ENCODE data around the gene KRTAP9-2.
"Not testable (repeated sequence)": the region's sequence is repeated elsewhere in the genome, so short reads cannot be mapped to it uniquely, and the experiment has no call there.

The KRTAP9-2 gene

DNA sequence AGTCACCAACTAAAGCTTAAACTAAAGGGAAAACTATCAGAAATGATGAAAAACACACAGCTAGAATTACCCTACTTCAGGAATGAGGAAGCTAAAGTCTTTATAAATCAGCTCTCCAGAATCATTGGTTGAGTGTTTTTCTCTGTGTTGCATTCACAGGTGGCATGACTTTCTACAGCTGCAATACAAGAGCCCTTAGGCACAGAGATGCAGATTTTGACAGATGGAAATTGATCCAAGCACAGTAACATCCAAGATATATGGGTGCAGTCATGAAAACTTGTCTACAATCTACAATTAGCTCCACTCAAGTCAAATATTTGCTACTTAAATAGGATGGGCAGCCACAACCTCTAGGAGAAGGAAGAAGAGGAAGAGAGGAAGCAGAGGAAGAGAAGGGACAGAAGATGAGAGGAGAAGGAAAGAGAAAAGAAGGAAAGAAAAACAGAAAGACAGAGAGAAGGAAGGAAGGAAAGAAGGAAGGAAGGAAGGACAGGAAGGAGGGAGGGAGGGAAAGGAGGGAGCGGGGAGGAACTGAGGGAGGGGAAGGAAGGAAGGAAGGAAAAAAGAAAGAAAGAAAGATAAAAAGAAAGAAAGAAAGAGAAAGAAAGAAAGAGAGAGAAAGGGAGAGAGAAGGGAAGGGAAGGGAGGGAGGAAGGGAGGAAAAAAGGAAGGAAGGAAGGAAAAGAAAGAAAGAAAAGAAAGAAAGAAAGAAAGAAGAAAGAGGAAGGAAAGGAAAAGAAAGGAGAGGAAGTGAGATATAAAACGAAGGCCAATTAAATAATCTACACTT lies 20.7 kb downstream of the KRTAP9-2 start:
- peaks cover 11% of the 10 kb centered on the region for H3K27me3 ChIP-seq (ENCODE audit: control insufficient read depth, insufficient read depth, low read length)
- not testable (repeated sequence) for H3K9ac ChIP-seq (ENCODE audit: low read depth, low read length); H3K4me1 ChIP-seq (ENCODE audit: control insufficient read depth, insufficient read depth, low read length); H3K9me3 ChIP-seq (replicated peaks; ENCODE audit: low read length); H3K4me2 ChIP-seq (ENCODE audit: low read length); H3K36me3 ChIP-seq (ENCODE audit: insufficient read depth, low read length); H3K4me3 ChIP-seq (ENCODE audit: low read length)

GRCh38 chr17:41249637-41250240 lies 23.3 kb downstream of the KRTAP9-2 start, which contains the start of gene KRTAP9-4:
KRTAP9-4 (plus strand) TSS chr17:41249687; CDS start chr17:41249721, 34 bp downstream.
- peaks cover 17% of the 10 kb centered on the region for H3K27me3 ChIP-seq (ENCODE audit: control insufficient read depth, insufficient read depth, low read length)
- H3K4me1 ChIP-seq (ENCODE audit: control insufficient read depth, insufficient read depth, low read length); H3K4me3 ChIP-seq (ENCODE audit: low read length); H3K36me3 ChIP-seq (ENCODE audit: insufficient read depth, low read length); H3K9me3 ChIP-seq (replicated peaks; ENCODE audit: low read length); H3K9ac ChIP-seq (ENCODE audit: low read depth, low read length); H3K4me2 ChIP-seq (ENCODE audit: low read length): not testable (repeated sequence)

DNA sequence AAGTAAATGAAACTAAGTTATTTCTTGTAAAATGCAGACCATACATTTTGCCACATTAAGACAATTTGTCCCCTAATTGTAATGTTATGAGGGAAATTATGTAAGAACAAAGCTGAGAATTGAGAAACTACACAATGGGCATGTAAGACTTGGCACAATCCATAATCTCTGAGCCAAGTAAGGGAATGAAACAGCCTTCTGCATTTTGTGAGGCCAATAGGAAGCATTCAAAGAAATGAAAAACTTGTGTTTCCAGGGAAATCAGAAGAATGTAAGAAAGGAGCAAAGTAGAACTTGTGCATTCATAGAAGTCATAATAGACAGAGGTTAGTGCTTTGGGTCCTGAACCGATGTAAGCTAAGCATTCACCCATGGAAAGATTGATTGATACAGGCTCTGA lies 24.8 kb downstream of the KRTAP9-2 start:
- Histone ChIP-seq H3K4me1 (ENCODE audit: control insufficient read depth, insufficient read depth, low read length) (peaks cover 5% of the 10 kb centered on the region), H3K4me3 (ENCODE audit: low read length) (no peak overlapping the region), H3K4me2 (ENCODE audit: low read length) (no peak overlapping the region), H3K9me3 (replicated peaks; ENCODE audit: low read length) (no peaks in the 10 kb centered on the region), H3K9ac (ENCODE audit: low read depth, low read length) (no peak overlapping the region), H3K36me3 (ENCODE audit: insufficient read depth, low read length) (no peaks in the 10 kb centered on the region), H3K27me3 (ENCODE audit: control insufficient read depth, insufficient read depth, low read length) (peaks cover 17% of the 10 kb centered on the region)

DNA sequence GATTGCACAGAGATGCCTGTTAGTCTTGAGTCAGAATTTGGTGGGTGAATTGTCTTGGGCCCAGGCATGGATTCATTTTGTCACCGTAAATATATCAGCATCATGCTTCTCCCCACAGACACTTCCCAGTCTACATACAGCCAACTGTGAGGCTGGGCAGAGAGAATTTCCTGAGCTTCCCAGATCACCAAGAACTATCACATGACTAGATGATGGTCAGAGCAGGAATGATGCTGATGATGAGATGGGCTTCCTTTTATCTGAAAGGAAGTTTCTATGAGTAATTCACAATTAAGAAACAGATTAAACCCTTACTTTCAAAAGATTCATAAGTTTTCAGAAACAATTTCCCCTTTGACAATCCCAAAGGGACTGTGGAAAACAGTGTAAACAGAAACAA lies 28.4 kb downstream of the KRTAP9-2 start:
- no peak overlapping the region for H3K4me2 ChIP-seq (ENCODE audit: low read length)
- no peaks in the 10 kb centered on the region for H3K36me3 ChIP-seq (ENCODE audit: insufficient read depth, low read length)
- peaks cover 11% of the 10 kb centered on the region for H3K4me1 ChIP-seq (ENCODE audit: control insufficient read depth, insufficient read depth, low read length)
- H3K27me3 ChIP-seq (ENCODE audit: control insufficient read depth, insufficient read depth, low read length): peaks cover 22% of the 10 kb centered on the region
- H3K4me3 ChIP-seq (ENCODE audit: low read length): no peak overlapping the region
- H3K9ac ChIP-seq (ENCODE audit: low read depth, low read length): no peak overlapping the region
- H3K9me3 ChIP-seq (replicated peaks; ENCODE audit: low read length): no peaks in the 10 kb centered on the region

- H3K4me2 ChIP-seq (ENCODE audit: low read length); H3K4me3 ChIP-seq (ENCODE audit: low read length); H3K9me3 ChIP-seq (replicated peaks; ENCODE audit: low read length); H3K9ac ChIP-seq (ENCODE audit: low read depth, low read length); H3K36me3 ChIP-seq (ENCODE audit: insufficient read depth, low read length): not testable (repeated sequence)
- peaks cover 11% of the 10 kb centered on the region for H3K4me1 ChIP-seq (ENCODE audit: control insufficient read depth, insufficient read depth, low read length)
- H3K27me3 ChIP-seq (ENCODE audit: control insufficient read depth, insufficient read depth, low read length): peaks cover 22% of the 10 kb centered on the region
Measured at GRCh38 chr17:41255381-41256290, 29.2 kb downstream of the KRTAP9-2 start, which contains the start of gene KRTAP9-9. KRTAP9-9 (plus strand) TSS chr17:41255384.

- H3K36me3 ChIP-seq (ENCODE audit: insufficient read depth, low read length): no peaks in the 10 kb centered on the region
Measured at GRCh38 chr17:41256291-41256685, 29.8 kb downstream of the KRTAP9-2 start.

GRCh38 chr17:41258406-41258805 lies 32.0 kb downstream of the KRTAP9-2 start:
- no peak overlapping the region for H3K4me2 ChIP-seq (ENCODE audit: low read length)
- H3K4me3 ChIP-seq (ENCODE audit: low read length): no peak overlapping the region
- no peaks in the 10 kb centered on the region for H3K9me3 ChIP-seq (replicated peaks; ENCODE audit: low read length)
- no peak overlapping the region for H3K9ac ChIP-seq (ENCODE audit: low read depth, low read length)
- peaks cover 11% of the 10 kb centered on the region for H3K4me1 ChIP-seq (ENCODE audit: control insufficient read depth, insufficient read depth, low read length)
- no peaks in the 10 kb centered on the region for H3K36me3 ChIP-seq (ENCODE audit: insufficient read depth, low read length)
- peaks cover 10% of the 10 kb centered on the region for H3K27me3 ChIP-seq (ENCODE audit: control insufficient read depth, insufficient read depth, low read length)

More at GRCh38 chr17:41256291-41256685, 29.8 kb downstream of the KRTAP9-2 start:
- no peak overlapping the region for H3K9ac ChIP-seq (ENCODE audit: low read depth, low read length)
- H3K4me1 ChIP-seq (ENCODE audit: control insufficient read depth, insufficient read depth, low read length): peaks cover 11% of the 10 kb centered on the region
- H3K27me3 ChIP-seq (ENCODE audit: control insufficient read depth, insufficient read depth, low read length): peaks cover 19% of the 10 kb centered on the region
- no peaks in the 10 kb centered on the region for H3K9me3 ChIP-seq (replicated peaks; ENCODE audit: low read length)
- H3K4me3 ChIP-seq (ENCODE audit: low read length): no peak overlapping the region
- H3K4me2 ChIP-seq (ENCODE audit: low read length): peak overlapping the region; percentile 28

- no peaks in the 10 kb centered on the region for H3K4me1 ChIP-seq (ENCODE audit: control insufficient read depth, insufficient read depth, low read length)
- H3K4me2 ChIP-seq (ENCODE audit: low read length): no peak overlapping the region
- H3K36me3 ChIP-seq (ENCODE audit: insufficient read depth, low read length): no peaks in the 10 kb centered on the region
- no peak overlapping the region for H3K9ac ChIP-seq (ENCODE audit: low read depth, low read length)
- H3K9me3 ChIP-seq (replicated peaks; ENCODE audit: low read length): no peaks in the 10 kb centered on the region
- H3K4me3 ChIP-seq (ENCODE audit: low read length): no peak overlapping the region
- H3K27me3 ChIP-seq (ENCODE audit: control insufficient read depth, insufficient read depth, low read length): peaks cover 9% of the 10 kb centered on the region
Measured at GRCh38 chr17:41263212-41263611, 36.8 kb downstream of the KRTAP9-2 start.

DNA sequence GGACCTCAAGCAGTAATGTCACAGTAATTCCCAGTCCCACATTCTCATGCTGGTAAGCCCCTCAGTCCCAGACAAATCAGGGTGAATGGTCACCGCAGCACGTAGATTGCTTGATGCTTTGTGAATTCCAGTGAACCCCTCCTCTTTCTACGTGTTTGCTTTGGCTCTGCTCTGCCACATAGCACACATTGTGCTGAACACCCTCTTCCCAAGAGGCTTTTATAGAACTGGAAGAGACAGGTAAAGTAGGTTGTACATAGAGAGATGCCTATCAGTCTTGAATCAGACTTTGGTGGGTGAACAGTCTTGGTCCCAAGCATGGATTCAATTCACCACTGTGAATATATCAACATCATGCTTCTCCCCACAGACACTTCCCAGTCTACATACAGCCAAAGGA lies 38.2 kb downstream of the KRTAP9-2 start:
- no peaks in the 10 kb centered on the region for H3K36me3 ChIP-seq (ENCODE audit: insufficient read depth, low read length)
- no peaks in the 10 kb centered on the region for H3K9me3 ChIP-seq (replicated peaks; ENCODE audit: low read length)
- H3K4me1 ChIP-seq (ENCODE audit: control insufficient read depth, insufficient read depth, low read length): no peaks in the 10 kb centered on the region
- H3K27me3 ChIP-seq (ENCODE audit: control insufficient read depth, insufficient read depth, low read length): peaks cover 7% of the 10 kb centered on the region
- no peak overlapping the region for H3K4me3 ChIP-seq (ENCODE audit: low read length)
- no peak overlapping the region for H3K9ac ChIP-seq (ENCODE audit: low read depth, low read length)
- H3K4me2 ChIP-seq (ENCODE audit: low read length): no peak overlapping the region

DNA sequence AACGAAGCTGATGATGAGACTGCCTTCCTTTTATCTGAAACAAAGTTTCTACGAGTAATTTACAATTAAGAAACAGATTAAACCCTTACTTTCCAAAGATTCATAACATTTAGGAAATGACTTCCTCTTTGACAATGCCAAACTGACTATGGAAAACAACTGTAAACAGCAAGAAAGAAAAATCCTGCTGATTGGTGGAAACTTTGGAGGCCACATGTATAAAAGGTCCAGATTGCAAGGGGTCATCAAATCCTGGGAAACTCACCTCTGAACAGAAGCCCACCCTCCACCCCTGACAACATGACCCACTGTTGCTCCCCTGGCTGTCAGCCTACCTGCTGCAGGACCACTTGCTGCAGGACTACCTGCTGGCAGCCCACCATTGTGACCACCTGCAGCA lies 38.6 kb downstream of the KRTAP9-2 start, which contains the start of gene KRTAP9-6:
KRTAP9-6 (plus strand) TSS at position 301 of the 400 bp plus-strand sequence; CDS start at position 301, 0 bp downstream.
- Histone ChIP-seq H3K4me2 (ENCODE audit: low read length) (no peak within 1 kb of the TSS), H3K9me3 (replicated peaks; ENCODE audit: low read length) (no peaks in the 10 kb centered on the region), H3K9ac (ENCODE audit: low read depth, low read length) (no peak within 1 kb of the TSS), H3K27me3 (ENCODE audit: control insufficient read depth, insufficient read depth, low read length) (peaks cover 7% of the 10 kb centered on the region), H3K4me3 (ENCODE audit: low read length) (no peak within 1 kb of the TSS), H3K4me1 (ENCODE audit: control insufficient read depth, insufficient read depth, low read length) (no peaks in the 10 kb centered on the region), H3K36me3 (ENCODE audit: insufficient read depth, low read length) (no peaks in the 10 kb centered on the region)

DNA sequence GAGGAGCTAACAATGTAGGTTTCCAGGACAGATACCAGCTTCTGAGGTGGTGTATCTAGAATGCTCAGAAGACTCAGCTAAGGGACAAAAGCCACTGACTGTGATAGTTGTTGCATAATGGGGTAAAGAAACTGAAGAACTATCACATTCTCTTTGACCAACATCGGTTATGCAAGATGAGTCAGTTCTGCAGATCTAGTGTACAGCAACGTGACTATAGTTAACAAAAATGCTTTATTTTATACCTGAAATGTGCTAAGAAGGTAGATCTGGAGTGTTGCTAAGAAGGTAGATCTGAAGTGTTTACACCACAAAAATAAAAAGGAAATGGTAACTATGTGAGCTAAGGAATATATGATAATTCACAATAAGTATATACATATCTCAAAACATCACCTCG lies 41.3 kb downstream of the KRTAP9-2 start:
- Histone ChIP-seq H3K4me1 (ENCODE audit: control insufficient read depth, insufficient read depth, low read length) (no peaks in the 10 kb centered on the region), H3K4me3 (ENCODE audit: low read length) (no peak overlapping the region)

More for the DNA sequence above, 41.3 kb downstream of the KRTAP9-2 start:
- Histone ChIP-seq H3K27me3 (ENCODE audit: control insufficient read depth, insufficient read depth, low read length) (peaks cover 7% of the 10 kb centered on the region), H3K9me3 (replicated peaks; ENCODE audit: low read length) (no peaks in the 10 kb centered on the region), H3K9ac (ENCODE audit: low read depth, low read length) (no peak overlapping the region), H3K36me3 (ENCODE audit: insufficient read depth, low read length) (no peaks in the 10 kb centered on the region), H3K4me2 (ENCODE audit: low read length) (no peak overlapping the region)

Data from skeletal muscle satellite cell (primary cell).